HUDEP-2 (cell line): ENCODE data around the gene ITCH.
A peak's percentile ranks its signal among the peaks of the same experiment; 100 is the strongest.
"Not testable (repeated sequence)": the region's sequence is repeated elsewhere in the genome, so short reads cannot be mapped to it uniquely, and the experiment has no call there.

ENCODE experiments used
- DNase-seq, 76 experiments: peaks; one replicate each; lab custom pipeline; 2025; ENCODE audit not compliant: unreplicated experiment in 76 of 76; lab: John Stamatoyannopoulos, UW

The ITCH gene

GRCh38 chr20:34343458-34344211 is 19.4 kb upstream of the ITCH start:
- no peak for DNase-seq

GRCh38 chr20:34344238-34344637 is 18.8 kb upstream of the ITCH start:
- no peak for DNase-seq

DNA sequence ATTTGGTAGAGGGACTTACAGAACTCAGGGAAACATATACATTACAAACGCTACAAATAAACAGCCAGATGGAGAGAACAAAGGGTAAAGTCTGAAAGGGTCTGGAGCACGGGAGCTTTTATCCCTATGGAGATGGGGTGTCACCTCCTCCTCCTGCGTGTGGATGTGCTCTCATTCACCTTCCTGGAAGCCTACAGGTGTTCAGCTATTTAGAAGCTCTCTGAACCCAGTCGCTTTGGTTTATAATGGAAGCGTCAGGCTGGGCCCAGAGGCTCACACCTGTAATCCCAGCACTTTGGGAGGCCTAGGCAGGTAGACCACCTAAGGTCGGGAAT is 17.7 kb upstream of the ITCH start:
- no peak for DNase-seq

GRCh38 chr20:34345839-34346532 is 17.1 kb upstream of the ITCH start:
- DNase-seq: not testable (repeated sequence)

GRCh38 chr20:34346533-34346865 is 16.6 kb upstream of the ITCH start:
- DNase-seq: not testable (repeated sequence)

DNA sequence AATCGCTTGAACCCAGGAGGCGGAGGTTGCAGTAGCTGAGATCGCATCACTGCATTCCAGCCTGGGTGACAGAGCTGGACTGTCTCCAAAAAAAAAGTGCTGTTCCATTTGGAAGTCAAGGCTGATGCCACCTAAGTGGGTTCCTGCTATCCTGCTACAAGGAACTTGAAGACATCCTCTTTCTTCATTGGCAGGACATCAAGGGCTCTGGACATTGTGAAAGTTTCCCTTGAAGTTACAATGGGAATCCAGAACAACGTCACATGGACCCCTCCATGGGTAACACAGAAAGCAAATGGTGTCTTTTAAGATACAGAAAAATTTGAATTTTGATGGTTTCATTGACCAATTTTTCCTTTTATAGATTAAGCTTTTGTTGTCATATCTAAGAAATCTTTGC is 15.5 kb upstream of the ITCH start:
- no peak for DNase-seq

- DNase-seq: no peak
These were observed 13.0 kb upstream of the ITCH start for GRCh38 chr20:34350095-34350494.

GRCh38 chr20:34353467-34353866 is 9.6 kb upstream of the ITCH start:
- not testable (repeated sequence) for DNase-seq

GRCh38 chr20:34355427-34355826 is 7.6 kb upstream of the ITCH start:
- no peak for DNase-seq

DNA sequence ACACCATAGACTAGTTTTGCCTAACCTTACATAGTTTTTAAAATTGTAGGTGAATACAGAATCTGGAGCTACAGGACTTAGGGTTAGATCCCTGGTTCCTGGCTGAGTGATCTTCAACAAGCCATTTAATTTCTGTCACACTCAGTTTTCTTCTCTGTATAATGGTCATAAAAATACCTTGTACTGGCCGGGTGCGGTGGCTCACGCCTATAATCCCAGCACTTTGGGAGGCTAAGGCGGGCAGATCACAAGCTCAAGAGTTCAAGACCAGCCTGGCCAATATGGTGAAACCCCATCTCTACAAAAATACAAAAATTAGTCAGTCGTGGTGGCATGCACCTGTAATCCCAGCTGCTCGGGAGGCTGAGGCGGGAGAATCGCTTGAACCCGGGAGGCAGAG is 3.3 kb upstream of the ITCH start:
- not testable (repeated sequence) for DNase-seq

DNA sequence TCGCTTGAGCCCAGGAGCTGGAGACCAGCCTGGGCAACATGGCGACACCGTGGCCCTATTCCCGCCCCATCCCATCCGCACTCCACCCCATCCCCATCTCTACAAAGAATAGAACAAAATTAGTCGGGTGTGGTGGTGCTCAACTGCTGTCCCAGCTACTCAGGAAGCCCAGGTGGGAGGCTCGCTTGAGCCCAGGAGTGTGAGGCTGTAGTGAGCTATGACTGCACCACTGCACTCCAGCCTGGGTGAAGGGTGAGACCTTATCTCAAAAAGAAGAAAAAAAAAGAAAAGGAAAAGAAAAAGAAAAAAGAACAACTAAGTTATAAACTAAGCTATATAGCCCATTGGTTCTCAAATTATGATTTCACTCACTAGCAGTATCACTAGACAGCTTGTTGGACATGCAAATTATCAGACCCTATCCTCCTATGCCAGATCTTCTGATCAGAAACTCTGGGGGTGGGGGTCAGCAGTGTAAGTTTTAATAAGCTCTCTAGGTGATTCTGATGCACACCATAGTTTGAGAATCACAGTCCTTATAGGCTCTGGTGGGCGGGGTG is 491 bp upstream of the ITCH start:
- no peak for DNase-seq

DNA sequence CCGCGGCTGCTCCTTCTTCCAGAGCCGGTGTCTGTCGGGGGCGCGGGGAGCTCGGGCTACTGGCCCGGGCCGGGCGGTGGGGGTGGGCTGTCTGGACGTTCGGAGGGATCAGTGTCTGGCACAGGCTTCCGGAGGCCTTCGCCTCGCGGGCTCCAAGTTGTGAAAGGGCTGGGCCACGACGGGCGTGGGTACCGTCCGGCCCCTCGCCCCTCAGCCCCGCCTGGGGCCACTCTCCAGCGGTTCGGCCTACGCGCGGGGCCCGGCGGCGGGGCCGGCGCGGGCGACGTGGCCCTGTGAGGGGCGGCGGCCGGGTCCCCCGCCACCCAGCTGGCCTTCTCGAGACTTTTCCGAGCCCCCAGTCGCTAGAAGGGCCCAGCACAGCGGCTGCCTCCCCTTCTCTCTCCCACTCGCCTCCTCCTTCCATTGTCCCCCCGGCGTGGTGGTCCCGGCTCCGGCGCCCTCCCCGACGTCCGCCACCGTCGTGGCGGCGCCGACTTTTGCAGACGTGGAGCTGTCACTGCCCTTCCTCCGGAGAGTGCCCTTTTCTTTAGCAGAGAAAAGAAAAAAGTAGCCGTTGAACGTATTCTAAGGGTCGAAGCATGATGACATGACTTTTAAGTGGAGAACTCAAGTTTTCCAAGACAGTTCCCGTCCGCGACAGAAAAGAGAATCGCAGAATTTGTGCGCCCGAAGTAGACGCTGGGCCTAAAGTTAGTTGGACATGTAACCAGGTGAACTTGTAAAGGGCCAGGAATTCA is 571 bp downstream of the ITCH start:
- peak in 6 of 76 experiments; percentile 28 to 88 (median 38) for DNase-seq

GRCh38 chr20:34364223-34364506 is 1.1 kb downstream of the ITCH start:
- DNase-seq: no peak

DNA sequence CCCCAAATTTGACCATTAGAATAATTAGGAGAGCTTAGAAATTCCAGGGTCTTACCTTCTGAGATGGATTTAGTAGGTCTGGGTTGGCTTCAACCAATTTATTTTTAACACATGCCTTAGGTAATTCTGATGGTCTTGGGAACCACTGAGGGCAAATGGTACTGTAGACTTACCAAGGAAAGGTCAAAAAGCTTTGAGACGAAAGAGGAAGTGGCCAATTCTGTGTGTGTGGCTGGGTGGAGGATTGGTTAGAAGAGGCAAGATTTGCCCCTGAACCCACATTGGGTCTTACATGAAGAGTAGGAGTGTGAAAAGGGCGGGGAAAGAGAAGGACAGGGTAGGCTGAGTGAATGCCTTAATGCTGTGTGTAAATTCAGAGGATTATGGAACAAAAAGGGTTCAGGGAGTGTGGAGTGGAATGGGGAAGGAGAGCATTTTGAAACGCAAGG is 2.7 kb downstream of the ITCH start:
- peak in 39 of 76 experiments; percentile 3 to 59 (median 24) for DNase-seq

GRCh38 chr20:34367155-34367554 is 4.1 kb downstream of the ITCH start:
- DNase-seq: no peak

GRCh38 chr20:34367911-34368310 is 4.8 kb downstream of the ITCH start:
- not testable (repeated sequence) for DNase-seq

GRCh38 chr20:34368547-34368946 is 5.5 kb downstream of the ITCH start:
- no peak for DNase-seq

GRCh38 chr20:34369265-34369664 is 6.2 kb downstream of the ITCH start:
- no peak for DNase-seq

- DNase-seq: no peak
These were observed 7.0 kb downstream of the ITCH start for GRCh38 chr20:34370062-34370461.

DNA sequence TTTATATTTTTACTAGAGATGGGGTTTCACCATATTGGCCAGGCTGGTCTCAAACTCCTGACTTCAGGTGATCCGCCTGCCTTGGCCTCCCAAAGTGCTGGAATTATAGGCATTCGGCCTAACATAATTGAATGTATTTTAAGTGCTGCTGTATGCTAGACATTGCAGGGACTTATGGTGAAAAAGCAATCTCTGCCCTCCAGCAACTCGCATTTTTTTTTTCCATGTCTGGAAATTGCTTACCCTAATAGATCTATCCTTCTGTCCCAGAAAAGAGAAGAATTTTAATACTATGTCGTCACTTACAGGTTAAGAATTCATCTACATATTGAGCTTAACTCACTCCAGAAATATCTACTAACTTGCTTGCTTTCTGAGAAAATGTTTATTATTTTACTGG is 10.4 kb downstream of the ITCH start:
- DNase-seq: no peak

DNA sequence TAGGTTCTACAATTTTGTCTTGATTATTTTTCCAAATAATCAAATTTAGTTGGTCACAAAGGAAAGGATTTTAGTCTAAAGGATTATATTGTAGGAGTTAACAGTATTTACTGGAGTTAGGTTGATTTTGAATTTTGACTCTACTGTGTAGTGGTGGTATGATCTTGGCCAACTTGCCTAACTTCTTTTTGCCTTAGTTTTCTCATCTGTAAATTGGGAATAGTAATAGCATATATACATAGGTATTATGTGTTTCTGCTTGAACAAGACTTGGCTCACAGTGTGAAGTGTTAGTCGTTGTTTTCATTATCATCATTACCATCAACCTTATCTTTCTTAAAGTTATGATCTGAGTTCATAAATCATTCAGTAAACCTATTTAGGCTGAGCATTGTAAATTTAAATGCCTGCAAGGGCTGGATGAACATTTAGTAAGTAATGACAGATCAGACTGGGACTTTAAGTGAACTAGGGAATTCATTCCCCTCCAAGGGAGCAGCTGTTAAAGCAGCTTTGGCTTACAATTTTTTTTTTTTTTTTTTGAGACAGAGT is 11.2 kb downstream of the ITCH start:
- DNase-seq: no peak
